HepG2 (cell line): ENCODE results near the gene SETD1A. TPM values are rescaled to one million over a fixed set of nuclear protein-coding genes. Genes with fewer than 3 reads are reported as not detected.

Source experiments
- EZH2 ChIP-seq: conservative IDR thresholded peaks from 2 replicates; pipeline ENCODE4 v1.6.1; 2012; ENCODE audit warnings: mild to moderate bottlenecking, low read depth, low read length, moderate library complexity
- HNRNPLL ChIP-seq: fragments of 200-400 bp; formaldehyde crosslinking; IDR thresholded peaks from 2 replicates; pipeline ENCODE4 v1.6.1; 2017; ENCODE audit warnings: mild to moderate bottlenecking, low read depth, low read length; ENCODE audit not compliant: poor library complexity, severe bottlenecking
- PAWR ChIP-seq: sonication (generic); formaldehyde crosslinking; IDR thresholded peaks from 2 replicates; pipeline ENCODE4 v1.4.0; 2020; ENCODE audit warnings: missing genetic modification reagents, mild to moderate bottlenecking, borderline replicate concordance
- REST ChIP-seq, 2 experiments: IDR thresholded peaks; 2 replicates each; pipeline ENCODE4 v1.6.1; 2011 to 2012; ENCODE audit warnings: low read length in 2 of 2, borderline replicate concordance in 1 of 2, low read depth in 1 of 2, mild to moderate bottlenecking in 1 of 2, moderate library complexity in 1 of 2
- SNAI1 ChIP-seq: sonication (generic); formaldehyde crosslinking; IDR thresholded peaks from 2 replicates; pipeline ENCODE4 v1.5.0; 2020; ENCODE audit warnings: mild to moderate bottlenecking, missing genetic modification reagents, borderline replicate concordance
- ZNF138 ChIP-seq: sonication (generic); formaldehyde crosslinking; IDR thresholded peaks from 2 replicates; pipeline ENCODE4 v1.5.0; 2020; ENCODE audit warnings: mild to moderate bottlenecking, low read depth, missing genetic modification reagents
- ZNF318 ChIP-seq: sonication (generic); formaldehyde crosslinking; IDR thresholded peaks from 2 replicates; pipeline ENCODE4 v1.4.0; 2020; ENCODE audit warnings: mild to moderate bottlenecking, missing genetic modification reagents
- ZNF354B ChIP-seq: sonication (generic); formaldehyde crosslinking; IDR thresholded peaks from 2 replicates; pipeline ENCODE4 v1.8.0; 2022; ENCODE audit warnings: mild to moderate bottlenecking, missing genetic modification reagents
- ZNF619 ChIP-seq: sonication (generic); formaldehyde crosslinking; IDR thresholded peaks from 2 replicates; pipeline ENCODE4 v1.4.0; 2020; ENCODE audit warnings: mild to moderate bottlenecking, missing genetic modification reagents
- polyA plus RNA-seq, 8 experiments: library from polyadenylated mRNA; depleted of rRNA in 3 of 8; stranded (reverse) in 7 of 8; unstranded in 1 of 8; fragments of >200 nt; fragmentation: Illumina TruSeq in 4 of 8; extraction: Trizol in 4 of 8; gene quantifications; 2 replicates each; pipeline versions ENCODE4 v1.2.1 to v1.2.3, GENCODE V29; 2011 to 2016; ENCODE audit warnings: low read depth in 4 of 8, missing spikeins in 1 of 8, mixed read lengths in 1 of 8; ENCODE audit not compliant: insufficient read depth in 1 of 8
- total RNA-seq, 5 experiments: library from RNA; depleted of rRNA; stranded (reverse); fragments of >200 nt; fragmentation: Illumina TruSeq; extraction: Trizol; gene quantifications; 2 replicates each; pipeline ENCODE4 v1.2.3, GENCODE V29; 2016; ENCODE audit warnings: low read depth in 1 of 5
- TF ChIP-seq, protein P1 (sequence below): sonication (generic); formaldehyde crosslinking; conservative IDR thresholded peaks from 2 replicates; pipeline ENCODE4 v1.4.0; 2020; ENCODE audit warnings: missing genetic modification reagents
- TF ChIP-seq, protein P2 (sequence below): sonication (generic); formaldehyde crosslinking; IDR thresholded peaks from 2 replicates; pipeline ENCODE4 v1.4.0; 2020; ENCODE audit warnings: missing genetic modification reagents, borderline replicate concordance

SETD1A gene
- total and polyA plus RNA-seq, 2 of the 13 experiments (the other 11 are each of a cell fraction or from before 2014, with no cell fraction given): 3.8 to 5.6 TPM

- TF ChIP-seq ZNF318: 0 out of 2 replicates have a peak, but pooled peaks have one; percentile 30
- TF ChIP-seq, protein P1, sequence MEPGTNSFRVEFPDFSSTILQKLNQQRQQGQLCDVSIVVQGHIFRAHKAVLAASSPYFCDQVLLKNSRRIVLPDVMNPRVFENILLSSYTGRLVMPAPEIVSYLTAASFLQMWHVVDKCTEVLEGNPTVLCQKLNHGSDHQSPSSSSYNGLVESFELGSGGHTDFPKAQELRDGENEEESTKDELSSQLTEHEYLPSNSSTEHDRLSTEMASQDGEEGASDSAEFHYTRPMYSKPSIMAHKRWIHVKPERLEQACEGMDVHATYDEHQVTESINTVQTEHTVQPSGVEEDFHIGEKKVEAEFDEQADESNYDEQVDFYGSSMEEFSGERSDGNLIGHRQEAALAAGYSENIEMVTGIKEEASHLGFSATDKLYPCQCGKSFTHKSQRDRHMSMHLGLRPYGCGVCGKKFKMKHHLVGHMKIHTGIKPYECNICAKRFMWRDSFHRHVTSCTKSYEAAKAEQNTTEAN (CRISPR knock-in tag): no peak
- TF ChIP-seq PAWR (CRISPR knock-in tag): no peak
- TF ChIP-seq HNRNPLL: peak; percentile 44
- TF ChIP-seq ZNF619: peak; percentile 71
- TF ChIP-seq ZNF354B (CRISPR knock-in tag): 0 out of 2 replicates have a peak, but pooled peaks have one; percentile 70
- TF ChIP-seq SNAI1: no peak; the same call in 1 of the 2 replicates
- no peak for TF ChIP-seq ZNF138 (CRISPR knock-in tag)
- TF ChIP-seq, protein P2, sequence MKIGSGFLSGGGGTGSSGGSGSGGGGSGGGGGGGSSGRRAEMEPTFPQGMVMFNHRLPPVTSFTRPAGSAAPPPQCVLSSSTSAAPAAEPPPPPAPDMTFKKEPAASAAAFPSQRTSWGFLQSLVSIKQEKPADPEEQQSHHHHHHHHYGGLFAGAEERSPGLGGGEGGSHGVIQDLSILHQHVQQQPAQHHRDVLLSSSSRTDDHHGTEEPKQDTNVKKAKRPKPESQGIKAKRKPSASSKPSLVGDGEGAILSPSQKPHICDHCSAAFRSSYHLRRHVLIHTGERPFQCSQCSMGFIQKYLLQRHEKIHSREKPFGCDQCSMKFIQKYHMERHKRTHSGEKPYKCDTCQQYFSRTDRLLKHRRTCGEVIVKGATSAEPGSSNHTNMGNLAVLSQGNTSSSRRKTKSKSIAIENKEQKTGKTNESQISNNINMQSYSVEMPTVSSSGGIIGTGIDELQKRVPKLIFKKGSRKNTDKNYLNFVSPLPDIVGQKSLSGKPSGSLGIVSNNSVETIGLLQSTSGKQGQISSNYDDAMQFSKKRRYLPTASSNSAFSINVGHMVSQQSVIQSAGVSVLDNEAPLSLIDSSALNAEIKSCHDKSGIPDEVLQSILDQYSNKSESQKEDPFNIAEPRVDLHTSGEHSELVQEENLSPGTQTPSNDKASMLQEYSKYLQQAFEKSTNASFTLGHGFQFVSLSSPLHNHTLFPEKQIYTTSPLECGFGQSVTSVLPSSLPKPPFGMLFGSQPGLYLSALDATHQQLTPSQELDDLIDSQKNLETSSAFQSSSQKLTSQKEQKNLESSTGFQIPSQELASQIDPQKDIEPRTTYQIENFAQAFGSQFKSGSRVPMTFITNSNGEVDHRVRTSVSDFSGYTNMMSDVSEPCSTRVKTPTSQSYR (CRISPR knock-in tag): peak; percentile 26; the same call in 1 of the 2 replicates
- TF ChIP-seq REST (IDR thresholded peaks at IDR 0.05; ENCODE audit: borderline replicate concordance in 1 of 2, low read depth in 1 of 2, low read length in 2 of 2): no peak
- TF ChIP-seq EZH2: no peak
These were observed 28.0 kb downstream of the SETD1A start (continued) for GRCh38 chr16:30985401-30986128.
